ENCODE data around the gene PROZ.

DNA sequence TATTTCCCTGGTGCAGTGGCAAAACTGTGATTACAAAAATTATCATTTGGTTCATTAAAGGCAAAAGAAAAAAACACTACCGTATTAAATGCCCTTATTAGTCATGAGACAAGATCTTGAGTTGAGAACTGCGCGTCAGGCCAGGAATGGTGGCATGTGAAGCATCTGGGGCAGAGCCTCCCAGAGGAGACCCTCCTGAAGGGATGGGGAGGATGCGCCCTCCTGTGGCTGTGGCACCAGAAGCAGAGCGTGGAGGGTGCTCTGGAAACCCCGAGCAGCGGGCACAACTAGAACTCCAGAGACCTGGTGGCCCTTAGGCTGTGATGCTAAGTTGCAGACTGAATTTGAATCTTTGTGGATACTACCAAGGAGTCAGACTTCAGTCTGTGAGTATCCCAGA is 62.4 kb downstream of the PROZ start:
- TF ChIP-seq EZH2 (IDR thresholded peaks at IDR 0.05) (no peak), POLR2AphosphoS5 (IDR thresholded peaks at IDR 0.05; ENCODE audit: borderline replicate concordance, low read depth, low read length) (no peak)
